Upper lobe of left lung (tissue), 6 donors: ENCODE measurements around the gene TBC1D14. TPM values are rescaled to one million over a fixed set of nuclear protein-coding genes. Genes with fewer than 3 reads are reported as not detected.
A peak's percentile ranks its signal among the peaks of the same experiment; 100 is the strongest.

Source experiments
- ATAC-seq, 2 donors: fragments of 200-7000 bp; cut with Tn5 transposase; one replicate each; pipeline ENCODE4 v1.9.1; 2022; ENCODE audit warnings: mild to moderate bottlenecking in 2 of 2, moderate library complexity in 2 of 2; ENCODE audit not compliant: low FRiP score in 2 of 2
- DNase-seq, 2 donors: peaks; one replicate each; pipeline ENCODE4 v3.0.0-alpha.2; 2019 to 2020
- H3K27ac ChIP-seq, 4 donors: fragments of 200-600 bp; sonication (generic); one replicate each; pipeline ENCODE4 v1.5.1; 2016 to 2019
- H3K27me3 ChIP-seq, 4 donors: fragments of 200-600 bp; sonication (generic); one replicate each; pipeline ENCODE4 v1.5.1; 2017 to 2019
- H3K36me3 ChIP-seq, 4 donors: fragments of 200-600 bp; sonication (generic); one replicate each; pipeline ENCODE4 v1.5.1; 2016 to 2019
- H3K4me1 ChIP-seq, 4 donors: fragments of 200-600 bp; sonication (generic); one replicate each; pipeline ENCODE4 v1.5.1; 2018 to 2019
- H3K4me3 ChIP-seq, 4 donors: fragments of 200-600 bp; sonication (generic); one replicate each; pipeline ENCODE4 v1.5.1; 2017 to 2019; ENCODE audit warnings: mild to moderate bottlenecking in 2 of 4, moderate library complexity in 1 of 4
- H3K9me3 ChIP-seq, 4 donors: fragments of 200-600 bp; sonication (generic); one replicate each; pipeline ENCODE4 v1.5.1; 2018 to 2019
- EP300 ChIP-seq, 4 donors: sonication (generic); formaldehyde crosslinking; IDR thresholded peaks; one replicate each; pipeline ENCODE4 v1.5.1; 2017; ENCODE audit warnings: antibody characterized with exemption in 4 of 4, control low read depth in 2 of 4
- POLR2A ChIP-seq, 4 donors: fragments of 450-650 bp; IDR thresholded peaks; one replicate each; pipeline ENCODE4 v1.5.1; 2016 to 2017; ENCODE audit warnings: antibody characterized with exemption in 4 of 4, mild to moderate bottlenecking in 2 of 4
- POLR2AphosphoS5 ChIP-seq, 2 donors: sonication (generic); formaldehyde crosslinking; IDR thresholded peaks; one replicate each; pipeline ENCODE4 v1.5.1; 2017; ENCODE audit warnings: antibody characterized with exemption in 2 of 2
- whole genome bisulfite sequencing, 2 donors: methylation state at CpG; one replicate each; pipeline ENCODE4 v1.1.5; 2017 to 2018; 5-methylcytosine and 5-hydroxymethylcytosine counted together
- total RNA-seq, 6 donors: library from RNA; depleted of rRNA in 4 of 6; stranded (reverse); fragments of >200 nt in 4 of 6; gene quantifications; one replicate each; pipeline versions ENCODE4 v1.1.0 to v1.2.1, GENCODE V29; 2016 to 2021
- TF ChIP-seq, protein P1 (sequence below), 6 experiments: fragments of 450-650 bp in 4 of 6; fragments of 200-600 bp in 2 of 6; sonication (generic) in 2 of 6; IDR thresholded peaks; one replicate each; pipeline ENCODE4 v1.5.1; 2016 to 2019; ENCODE audit warnings: antibody characterized with exemption in 6 of 6
- donor health status: DM: no; HTN: no; CAD: no; lungs with moderate emphysema.
- donor health status: DM: no; HTN: yes; CAD: no; lungs with severe emphysema.

The TBC1D14 gene, protein sequence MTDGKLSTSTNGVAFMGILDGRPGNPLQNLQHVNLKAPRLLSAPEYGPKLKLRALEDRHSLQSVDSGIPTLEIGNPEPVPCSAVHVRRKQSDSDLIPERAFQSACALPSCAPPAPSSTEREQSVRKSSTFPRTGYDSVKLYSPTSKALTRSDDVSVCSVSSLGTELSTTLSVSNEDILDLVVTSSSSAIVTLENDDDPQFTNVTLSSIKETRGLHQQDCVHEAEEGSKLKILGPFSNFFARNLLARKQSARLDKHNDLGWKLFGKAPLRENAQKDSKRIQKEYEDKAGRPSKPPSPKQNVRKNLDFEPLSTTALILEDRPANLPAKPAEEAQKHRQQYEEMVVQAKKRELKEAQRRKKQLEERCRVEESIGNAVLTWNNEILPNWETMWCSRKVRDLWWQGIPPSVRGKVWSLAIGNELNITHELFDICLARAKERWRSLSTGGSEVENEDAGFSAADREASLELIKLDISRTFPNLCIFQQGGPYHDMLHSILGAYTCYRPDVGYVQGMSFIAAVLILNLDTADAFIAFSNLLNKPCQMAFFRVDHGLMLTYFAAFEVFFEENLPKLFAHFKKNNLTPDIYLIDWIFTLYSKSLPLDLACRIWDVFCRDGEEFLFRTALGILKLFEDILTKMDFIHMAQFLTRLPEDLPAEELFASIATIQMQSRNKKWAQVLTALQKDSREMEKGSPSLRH
- total RNA-seq: 10 to 100 TPM; 47.7 to 61.8 (median 57.8) TPM

DNA sequence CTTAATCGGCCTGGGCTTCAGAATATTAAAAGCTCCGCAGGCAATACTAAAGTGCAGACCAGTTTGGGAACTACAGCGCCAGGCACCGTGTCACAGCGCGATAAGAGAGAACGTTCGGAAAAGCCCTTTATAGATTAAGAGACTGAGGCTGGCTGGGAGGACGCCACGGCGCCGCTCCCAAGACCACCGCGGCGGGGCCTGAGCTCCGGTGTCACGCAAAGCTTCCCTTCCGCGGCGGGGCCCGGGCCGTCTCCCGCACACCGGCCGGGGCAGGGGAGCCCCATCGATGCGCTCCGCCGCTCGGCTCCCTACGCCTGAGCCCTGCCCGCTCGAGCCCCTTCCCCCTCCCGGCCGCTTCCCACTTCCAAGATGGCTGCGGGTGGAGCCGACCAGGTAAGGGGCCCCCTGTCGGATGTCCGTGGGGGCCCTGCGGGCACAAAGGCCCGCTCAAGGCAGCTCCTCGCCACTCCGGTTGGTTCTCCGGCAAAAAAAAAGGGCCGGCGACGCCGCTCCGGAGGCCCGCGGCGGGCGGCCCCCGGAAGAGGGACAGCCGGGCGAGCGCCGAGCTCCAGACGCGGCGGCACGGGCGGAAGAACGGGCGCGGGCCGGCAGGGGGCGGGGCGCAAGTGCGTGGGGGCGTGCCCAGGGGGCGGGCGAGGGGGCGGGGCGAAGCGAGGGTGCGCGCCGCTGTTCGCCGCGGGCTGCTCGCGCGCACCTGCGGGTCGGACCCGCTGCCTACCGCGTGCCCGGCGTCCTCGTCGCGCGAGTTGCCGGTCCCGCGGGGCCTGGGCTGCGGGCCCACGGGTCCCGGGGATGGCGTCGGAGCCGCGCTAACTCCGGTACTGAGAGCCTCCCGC, at the start of gene TBC1D14:
Gene TBC1D14, plus strand, starts transcription at position 714 of the 857 bp plus-strand sequence. CDS start 13,564 bp downstream, outside the sequence.
- DNase-seq: peak; percentile 91 to 97
- H3K4me1 ChIP-seq: peaks cover 20 to 56% (median 29%) of the 10 kb centered on the region in 4 donors

DNA sequence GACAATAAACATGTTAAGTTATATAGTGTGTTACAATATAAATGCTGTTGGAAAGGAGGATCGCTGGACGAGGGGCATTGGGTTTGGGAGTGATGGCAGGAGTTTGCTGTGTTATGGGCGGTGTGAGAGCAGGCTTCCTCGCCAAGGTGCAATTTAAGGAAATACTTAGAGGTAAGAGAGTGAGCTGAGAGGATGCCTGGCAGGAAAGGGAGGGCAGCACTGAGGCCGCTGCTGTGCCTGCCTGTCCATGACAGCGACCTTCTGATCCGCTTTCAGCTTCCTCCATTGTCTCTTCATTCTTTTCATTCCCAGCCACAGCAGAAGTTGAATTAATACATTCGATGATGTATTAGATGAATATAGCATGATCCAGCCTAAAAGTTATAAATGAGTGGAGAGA, 41.2 kb upstream of the TBC1D14 start:
- peaks cover 3 to 64% (median 34%) of the 10 kb centered on the region in 4 donors for H3K36me3 ChIP-seq
- no peak for DNase-seq
- H3K27me3 ChIP-seq: no peaks in the 10 kb centered on the region
- H3K4me1 ChIP-seq: peaks cover 0 to 6% (median 2%) of the 10 kb centered on the region in 4 donors
- TF ChIP-seq, protein P1, sequence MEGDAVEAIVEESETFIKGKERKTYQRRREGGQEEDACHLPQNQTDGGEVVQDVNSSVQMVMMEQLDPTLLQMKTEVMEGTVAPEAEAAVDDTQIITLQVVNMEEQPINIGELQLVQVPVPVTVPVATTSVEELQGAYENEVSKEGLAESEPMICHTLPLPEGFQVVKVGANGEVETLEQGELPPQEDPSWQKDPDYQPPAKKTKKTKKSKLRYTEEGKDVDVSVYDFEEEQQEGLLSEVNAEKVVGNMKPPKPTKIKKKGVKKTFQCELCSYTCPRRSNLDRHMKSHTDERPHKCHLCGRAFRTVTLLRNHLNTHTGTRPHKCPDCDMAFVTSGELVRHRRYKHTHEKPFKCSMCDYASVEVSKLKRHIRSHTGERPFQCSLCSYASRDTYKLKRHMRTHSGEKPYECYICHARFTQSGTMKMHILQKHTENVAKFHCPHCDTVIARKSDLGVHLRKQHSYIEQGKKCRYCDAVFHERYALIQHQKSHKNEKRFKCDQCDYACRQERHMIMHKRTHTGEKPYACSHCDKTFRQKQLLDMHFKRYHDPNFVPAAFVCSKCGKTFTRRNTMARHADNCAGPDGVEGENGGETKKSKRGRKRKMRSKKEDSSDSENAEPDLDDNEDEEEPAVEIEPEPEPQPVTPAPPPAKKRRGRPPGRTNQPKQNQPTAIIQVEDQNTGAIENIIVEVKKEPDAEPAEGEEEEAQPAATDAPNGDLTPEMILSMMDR (IDR thresholded peaks at IDR 0.05): no peak
- TF ChIP-seq EP300 (IDR thresholded peaks at IDR 0.05): no peak
- no peak for TF ChIP-seq POLR2A (IDR thresholded peaks at IDR 0.05)
- TF ChIP-seq POLR2AphosphoS5 (IDR thresholded peaks at IDR 0.05): no peak
- H3K27ac ChIP-seq: no peak overlapping the region
- H3K4me3 ChIP-seq: no peak overlapping the region
- ATAC-seq: no peak
- WGBS, 2 donors: 92 to 98% methylated on average over 8 of the region's 8 CpGs
- H3K9me3 ChIP-seq: no peaks in the 10 kb centered on the region

More for the DNA sequence above, at the start of gene TBC1D14:
- H3K4me3 ChIP-seq: peak within 1 kb of the TSS; percentile 69 to 89 (median 82)
- H3K27me3 ChIP-seq: no peaks in the 10 kb centered on the region
- H3K27ac ChIP-seq: peak within 1 kb of the TSS; percentile 99 to 100 (median 100)
- no peaks in the 10 kb centered on the region for H3K9me3 ChIP-seq
- peak; percentile 92 to 97 for ATAC-seq
- H3K36me3 ChIP-seq: no peaks in the 10 kb centered on the region
- WGBS, 2 donors: 0% methylated on average over 5 to 67 of the region's 108 CpGs
- peak; percentile 39 for TF ChIP-seq POLR2AphosphoS5 (IDR thresholded peaks at IDR 0.05)
- TF ChIP-seq POLR2A (IDR thresholded peaks at IDR 0.05): peak in 3 of 4 donors; percentile 31 to 81 (median 80)
- no peak for TF ChIP-seq EP300 (IDR thresholded peaks at IDR 0.05)
- TF ChIP-seq, protein P1 (IDR thresholded peaks at IDR 0.05): peak in 5 of 6 experiments; percentile 19 to 56 (median 38)

DNA sequence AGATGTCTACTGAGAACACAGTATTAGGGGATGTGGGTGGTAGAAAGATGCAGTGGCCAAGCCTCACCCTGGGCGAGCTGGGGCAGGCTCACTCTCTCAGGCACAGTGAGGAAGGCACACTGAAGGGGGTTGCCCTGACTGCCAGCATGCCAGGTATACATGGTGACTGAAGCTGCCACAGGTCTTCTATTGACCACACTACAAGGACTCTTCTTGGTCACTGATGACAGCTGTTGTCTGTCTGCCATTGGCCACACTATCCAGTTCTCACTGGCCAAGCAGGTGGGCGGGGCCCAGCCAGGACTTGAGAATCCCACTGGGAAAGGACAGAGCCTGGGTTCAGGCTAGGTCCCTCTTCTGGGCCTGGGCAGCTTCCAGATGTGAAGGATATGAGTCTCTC, 39.7 kb upstream of the TBC1D14 start:
- ATAC-seq (peak in 1 of 2 donors; percentile 13), DNase-seq (no peak)
- Histone ChIP-seq H3K36me3 (peaks cover 3 to 75% (median 35%) of the 10 kb centered on the region in 4 donors), H3K4me3 (no peak overlapping the region), H3K4me1 (peaks cover 5 to 11% (median 7%) of the 10 kb centered on the region in 4 donors), H3K9me3 (no peaks in the 10 kb centered on the region), H3K27ac (peak overlapping the region in 2 of 4 donors; percentile 6 to 13), H3K27me3 (no peaks in the 10 kb centered on the region)
- TF ChIP-seq EP300 (IDR thresholded peaks at IDR 0.05) (no peak), POLR2AphosphoS5 (IDR thresholded peaks at IDR 0.05) (no peak), POLR2A (IDR thresholded peaks at IDR 0.05) (no peak)
- 83 to 95% methylated on average over 2 of the region's 2 CpGs for WGBS, 2 donors

DNA sequence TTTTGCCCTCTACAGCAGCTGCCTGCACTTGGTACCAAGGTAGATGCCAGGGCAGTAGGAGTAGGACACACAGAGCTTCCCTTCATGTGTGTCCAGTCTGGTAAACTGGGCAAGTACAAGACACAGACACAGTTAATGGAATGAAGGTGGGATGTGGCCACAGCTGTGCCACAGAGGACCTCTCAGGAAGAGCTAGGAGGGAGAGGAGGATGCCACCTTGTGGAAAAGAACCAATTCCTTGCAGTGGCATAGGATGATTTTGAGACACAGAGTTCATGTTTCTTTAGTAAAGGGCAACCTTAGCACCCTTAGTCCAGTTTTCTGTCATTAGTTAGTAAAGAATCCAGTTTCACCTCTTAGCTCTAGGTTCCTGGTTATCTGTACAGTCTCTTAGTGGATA, 36.3 kb upstream of the TBC1D14 start:
- TF ChIP-seq POLR2A (IDR thresholded peaks at IDR 0.05) (no peak), EP300 (IDR thresholded peaks at IDR 0.05) (no peak), POLR2AphosphoS5 (IDR thresholded peaks at IDR 0.05) (no peak)
- TF ChIP-seq, protein P1 (IDR thresholded peaks at IDR 0.05): no peak
- no peaks in the 10 kb centered on the region for H3K27me3 ChIP-seq
- H3K9me3 ChIP-seq: no peaks in the 10 kb centered on the region
- peaks cover 13 to 14% (median 14%) of the 10 kb centered on the region in 4 donors for H3K4me1 ChIP-seq
- ATAC-seq (no peak), DNase-seq (no peak)
- H3K27ac ChIP-seq: no peak overlapping the region
- peaks cover 9 to 80% (median 38%) of the 10 kb centered on the region in 4 donors for H3K36me3 ChIP-seq
- no peak overlapping the region for H3K4me3 ChIP-seq
